Measurements from ENCODE around the gene PRR7.

DNA sequence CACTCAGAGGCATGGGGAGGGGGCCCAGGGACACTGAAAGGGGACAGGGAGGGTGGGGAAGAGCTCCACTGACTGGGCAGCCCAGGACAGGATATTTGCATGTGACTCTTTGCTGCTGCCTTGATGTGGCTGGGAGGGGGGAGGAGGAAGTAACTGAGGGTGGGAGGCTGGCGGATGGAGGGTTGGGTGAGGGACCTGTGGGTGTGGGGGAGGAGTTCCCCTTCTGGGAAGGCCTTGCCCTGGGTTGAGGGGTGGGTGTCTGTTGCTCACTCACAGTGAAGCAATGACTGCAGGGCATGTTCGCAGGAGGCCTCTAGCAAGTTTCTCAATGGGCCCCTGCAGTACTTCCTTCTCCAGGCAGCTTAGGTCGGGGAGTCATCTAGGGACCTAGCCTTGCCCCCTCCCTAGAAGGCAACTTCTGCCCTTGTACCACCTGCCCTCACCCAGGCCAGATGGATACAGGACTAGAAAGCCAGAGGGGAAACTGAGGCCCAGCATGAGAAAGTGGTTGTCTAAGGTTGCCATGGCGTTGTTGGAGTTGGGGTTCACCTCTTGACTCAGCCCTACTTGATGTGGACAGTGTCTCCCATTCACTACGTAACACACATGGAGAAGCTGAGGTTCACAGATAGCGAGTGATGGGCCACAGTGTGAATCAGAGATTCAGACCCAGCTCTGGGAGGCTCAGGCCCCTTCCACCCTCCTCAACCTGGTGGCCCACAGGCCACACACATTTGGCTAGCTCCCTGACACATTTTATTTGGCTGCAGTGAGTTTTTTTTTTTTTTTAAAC, 17.2 kb upstream of the PRR7 start:
- TF ChIP-seq, protein P1, sequence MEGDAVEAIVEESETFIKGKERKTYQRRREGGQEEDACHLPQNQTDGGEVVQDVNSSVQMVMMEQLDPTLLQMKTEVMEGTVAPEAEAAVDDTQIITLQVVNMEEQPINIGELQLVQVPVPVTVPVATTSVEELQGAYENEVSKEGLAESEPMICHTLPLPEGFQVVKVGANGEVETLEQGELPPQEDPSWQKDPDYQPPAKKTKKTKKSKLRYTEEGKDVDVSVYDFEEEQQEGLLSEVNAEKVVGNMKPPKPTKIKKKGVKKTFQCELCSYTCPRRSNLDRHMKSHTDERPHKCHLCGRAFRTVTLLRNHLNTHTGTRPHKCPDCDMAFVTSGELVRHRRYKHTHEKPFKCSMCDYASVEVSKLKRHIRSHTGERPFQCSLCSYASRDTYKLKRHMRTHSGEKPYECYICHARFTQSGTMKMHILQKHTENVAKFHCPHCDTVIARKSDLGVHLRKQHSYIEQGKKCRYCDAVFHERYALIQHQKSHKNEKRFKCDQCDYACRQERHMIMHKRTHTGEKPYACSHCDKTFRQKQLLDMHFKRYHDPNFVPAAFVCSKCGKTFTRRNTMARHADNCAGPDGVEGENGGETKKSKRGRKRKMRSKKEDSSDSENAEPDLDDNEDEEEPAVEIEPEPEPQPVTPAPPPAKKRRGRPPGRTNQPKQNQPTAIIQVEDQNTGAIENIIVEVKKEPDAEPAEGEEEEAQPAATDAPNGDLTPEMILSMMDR (IDR thresholded peaks at IDR 0.05) = no peak
- no peak for TF ChIP-seq POLR2A (IDR thresholded peaks at IDR 0.05)
- peak in 1 of 2 donors; percentile 48 for TF ChIP-seq EP300 (IDR thresholded peaks at IDR 0.05)
